HG02885 (cell line): ENCODE measurements around the gene CREB3.

Experiments used
- ATAC-seq: cut with Tn5 transposase; IDR thresholded peaks from one replicate; pipeline ENCODE4 v1.9.1; 2021; ENCODE audit warnings: mild to moderate bottlenecking; ENCODE audit not compliant: unreplicated experiment, poor library complexity

CREB3 gene, protein sequence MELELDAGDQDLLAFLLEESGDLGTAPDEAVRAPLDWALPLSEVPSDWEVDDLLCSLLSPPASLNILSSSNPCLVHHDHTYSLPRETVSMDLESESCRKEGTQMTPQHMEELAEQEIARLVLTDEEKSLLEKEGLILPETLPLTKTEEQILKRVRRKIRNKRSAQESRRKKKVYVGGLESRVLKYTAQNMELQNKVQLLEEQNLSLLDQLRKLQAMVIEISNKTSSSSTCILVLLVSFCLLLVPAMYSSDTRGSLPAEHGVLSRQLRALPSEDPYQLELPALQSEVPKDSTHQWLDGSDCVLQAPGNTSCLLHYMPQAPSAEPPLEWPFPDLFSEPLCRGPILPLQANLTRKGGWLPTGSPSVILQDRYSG

GRCh38 chr9:35732185-35732799 is at the start of gene CREB3, which contains the start of gene TLN1:
Gene CREB3 (plus strand): TSS chr9:35732666. CDS start chr9:35732773, 107 bp downstream.
Gene TLN1 (minus strand): TSS chr9:35732195. CDS start chr9:35725694, 6,501 bp downstream.
- peak; percentile 77 for ATAC-seq

DNA sequence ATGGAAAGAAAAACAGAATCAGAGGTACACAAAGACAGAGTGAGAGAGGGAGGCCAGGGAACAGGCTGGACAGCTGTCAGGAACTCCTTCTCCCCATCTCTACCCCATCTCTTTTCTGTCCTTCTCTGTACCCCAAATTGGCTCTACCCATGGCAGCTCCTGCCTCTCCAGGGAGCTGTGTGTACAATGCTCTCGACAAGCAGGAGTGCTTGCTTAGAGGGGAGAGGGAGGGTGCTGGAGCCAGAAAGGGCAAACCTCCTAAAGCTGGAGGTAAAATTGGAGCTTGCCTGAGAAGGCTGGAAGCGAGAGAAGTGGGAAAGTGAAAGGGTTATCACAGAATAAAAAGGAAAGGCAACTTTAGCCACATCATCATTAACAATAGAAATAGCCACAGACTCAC is 49.1 kb upstream of the CREB3 start:
- ATAC-seq, result no peak

- ATAC-seq, result no peak
Observed at GRCh38 chr9:35684921-35685320, 47.5 kb upstream of the CREB3 start.

DNA sequence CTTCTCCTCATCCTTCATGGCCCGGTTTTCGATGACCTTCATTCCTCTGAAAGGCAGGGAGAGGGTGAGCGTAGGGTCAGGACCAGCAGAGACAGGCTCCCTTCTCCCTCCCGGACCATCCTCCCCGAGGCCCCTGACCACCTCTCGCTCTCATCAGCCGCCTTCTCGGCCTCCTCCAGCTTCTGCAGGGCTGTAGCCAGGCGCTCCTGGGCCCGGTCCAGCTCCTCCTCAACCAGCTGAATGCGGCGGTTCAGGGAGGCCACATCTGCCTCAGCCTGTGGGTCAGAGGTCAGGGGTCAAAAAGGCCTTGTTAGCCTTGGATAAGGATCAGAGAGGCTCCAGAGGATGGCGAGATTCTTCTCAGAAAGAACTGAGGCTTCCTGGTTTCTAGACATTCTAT is 47.0 kb upstream of the CREB3 start:
- no peak for ATAC-seq

DNA sequence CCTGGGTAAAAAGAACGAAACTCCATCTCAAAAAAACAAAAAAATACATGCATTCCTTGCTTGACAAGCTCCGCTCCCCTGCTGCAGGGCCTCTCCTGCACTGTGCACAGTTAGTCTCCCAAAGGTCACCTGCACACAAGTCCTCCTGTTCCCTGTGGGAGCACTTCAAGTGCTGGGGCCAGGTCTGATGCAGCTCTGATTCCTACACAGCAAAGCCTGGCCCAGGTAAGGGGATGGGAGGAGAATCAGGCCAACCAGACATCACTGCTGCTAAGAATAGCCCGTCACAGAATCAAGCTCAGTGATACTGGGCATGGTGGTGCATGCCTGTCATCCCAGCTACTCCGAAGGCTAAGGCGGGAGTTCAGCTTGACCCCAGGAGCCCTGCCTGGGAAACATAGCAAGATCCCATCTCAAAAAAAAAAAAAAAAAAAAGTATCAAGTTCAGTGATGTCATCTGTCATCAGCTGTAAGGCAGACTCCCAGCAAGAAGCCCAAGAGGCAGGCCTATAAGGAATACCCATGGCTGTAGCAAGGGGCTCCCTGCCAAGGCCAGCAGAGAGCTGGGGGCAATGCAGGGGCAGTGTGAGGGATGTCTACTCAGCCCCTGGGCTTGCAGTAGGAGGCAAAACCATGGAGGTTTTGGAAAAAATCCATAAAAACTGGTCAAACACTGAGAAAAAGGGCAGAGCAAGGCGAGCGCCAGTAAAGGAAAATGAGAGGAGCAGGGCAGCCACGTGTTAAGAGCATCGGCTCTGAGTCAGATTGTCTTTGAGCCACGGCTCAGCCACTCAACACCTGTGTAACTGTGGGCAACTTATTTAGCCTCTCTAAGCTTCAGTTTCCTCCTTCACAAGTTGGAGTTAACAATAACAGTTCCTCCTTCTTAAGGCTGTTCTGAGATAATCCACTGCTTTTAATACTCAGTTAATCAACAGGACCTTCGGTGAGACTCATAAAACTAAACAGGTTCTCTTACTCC is 46.0 kb upstream of the CREB3 start:
- ATAC-seq, result no peak

GRCh38 chr9:35687306-35687705 is 45.2 kb upstream of the CREB3 start:
- no peak for ATAC-seq

DNA sequence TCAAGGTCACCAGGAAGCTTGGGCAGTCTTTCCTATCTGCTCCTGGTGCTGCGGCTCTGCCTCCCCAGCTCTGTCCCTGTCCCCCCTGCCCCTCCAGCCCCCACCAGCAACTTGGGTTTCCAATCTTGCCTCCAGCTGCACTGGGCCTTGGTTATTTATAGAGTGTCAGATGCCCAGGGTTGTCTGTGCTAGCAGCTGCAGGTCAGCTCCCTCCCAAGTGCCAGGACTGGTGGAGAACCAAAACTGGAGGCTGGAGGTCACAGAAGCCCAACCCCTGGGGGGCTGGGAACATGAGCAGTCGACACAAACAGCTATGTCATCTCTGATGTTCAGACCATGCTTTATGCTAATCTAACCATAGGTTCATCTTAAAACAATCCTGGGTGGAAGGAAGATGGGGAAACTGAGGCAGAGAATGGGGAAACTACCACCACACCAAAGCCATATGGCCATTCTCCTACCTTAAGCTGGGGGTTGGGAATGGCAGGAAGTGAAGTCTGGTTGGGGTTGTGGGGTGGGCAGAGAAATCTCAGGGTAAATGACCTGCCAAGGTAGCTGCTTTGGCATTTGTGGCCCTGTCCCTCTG is 44.4 kb upstream of the CREB3 start:
- no peak for ATAC-seq

GRCh38 chr9:35688558-35689541 is 43.6 kb upstream of the CREB3 start:
- ATAC-seq, result no peak

- no peak for ATAC-seq
Observed at GRCh38 chr9:35689542-35690293, 42.7 kb upstream of the CREB3 start, which contains the start of gene TPM2. Gene TPM2 (minus strand): TSS chr9:35689925. CDS start chr9:35689817, 108 bp downstream.

DNA sequence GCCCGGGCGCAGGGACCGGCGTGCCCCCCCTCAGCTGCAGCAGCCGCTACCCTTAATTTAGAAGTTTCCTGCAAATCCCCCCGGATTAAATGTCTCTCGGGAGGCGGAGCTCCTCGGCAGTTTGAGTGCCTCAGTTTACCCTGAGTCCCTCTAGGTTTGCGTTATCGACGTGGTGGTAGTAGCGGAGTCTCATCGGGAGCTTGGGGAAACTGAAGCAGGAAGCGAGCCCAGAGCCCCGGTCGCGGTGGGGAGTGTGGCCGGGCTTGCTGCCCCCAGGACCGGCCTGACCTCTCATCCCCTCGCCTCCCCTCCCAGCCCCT is 42.2 kb upstream of the CREB3 start:
- no peak for ATAC-seq

GRCh38 chr9:35690614-35691333 is 41.7 kb upstream of the CREB3 start:
- ATAC-seq, result no peak

DNA sequence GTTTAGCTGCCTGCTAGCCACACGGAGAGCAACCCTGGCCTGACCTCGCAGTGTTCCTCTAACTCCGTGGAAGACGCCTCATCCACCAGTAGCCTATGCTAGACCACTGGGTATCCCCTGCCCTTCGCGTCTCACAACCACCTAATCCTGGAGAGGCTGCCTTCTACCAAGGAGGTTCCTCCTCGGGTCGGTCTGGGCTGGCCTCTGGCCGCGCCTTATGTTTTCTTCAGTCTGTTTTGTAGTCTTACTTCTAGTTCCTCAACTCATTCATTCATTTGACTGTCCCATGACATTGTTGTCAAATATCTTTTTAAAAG is 41.2 kb upstream of the CREB3 start:
- ATAC-seq, result no peak

GRCh38 chr9:35691757-35692301 is 40.6 kb upstream of the CREB3 start:
- no peak for ATAC-seq

DNA sequence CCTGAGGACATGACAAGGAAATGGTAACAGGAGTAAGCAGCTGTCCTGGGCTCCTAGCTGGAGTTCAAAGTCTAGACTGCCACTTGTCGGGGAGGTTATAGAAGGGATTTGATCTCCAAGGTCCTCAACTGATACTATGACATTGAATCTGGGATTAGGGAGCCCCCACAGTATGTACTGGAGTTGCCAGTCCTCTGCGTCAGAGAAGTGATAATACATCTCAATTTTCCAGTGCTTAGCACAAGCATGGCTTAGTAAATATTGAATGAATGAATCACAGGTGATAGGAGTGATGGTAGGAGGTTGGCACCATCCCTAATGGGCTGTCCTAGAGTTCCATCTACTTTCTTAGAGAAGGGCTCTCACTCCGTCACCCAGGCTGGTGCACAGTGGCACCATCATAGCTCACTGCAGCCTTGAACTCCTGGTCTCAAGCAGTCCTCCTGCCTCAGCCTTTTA is 36.5 kb upstream of the CREB3 start:
- ATAC-seq, result no peak

DNA sequence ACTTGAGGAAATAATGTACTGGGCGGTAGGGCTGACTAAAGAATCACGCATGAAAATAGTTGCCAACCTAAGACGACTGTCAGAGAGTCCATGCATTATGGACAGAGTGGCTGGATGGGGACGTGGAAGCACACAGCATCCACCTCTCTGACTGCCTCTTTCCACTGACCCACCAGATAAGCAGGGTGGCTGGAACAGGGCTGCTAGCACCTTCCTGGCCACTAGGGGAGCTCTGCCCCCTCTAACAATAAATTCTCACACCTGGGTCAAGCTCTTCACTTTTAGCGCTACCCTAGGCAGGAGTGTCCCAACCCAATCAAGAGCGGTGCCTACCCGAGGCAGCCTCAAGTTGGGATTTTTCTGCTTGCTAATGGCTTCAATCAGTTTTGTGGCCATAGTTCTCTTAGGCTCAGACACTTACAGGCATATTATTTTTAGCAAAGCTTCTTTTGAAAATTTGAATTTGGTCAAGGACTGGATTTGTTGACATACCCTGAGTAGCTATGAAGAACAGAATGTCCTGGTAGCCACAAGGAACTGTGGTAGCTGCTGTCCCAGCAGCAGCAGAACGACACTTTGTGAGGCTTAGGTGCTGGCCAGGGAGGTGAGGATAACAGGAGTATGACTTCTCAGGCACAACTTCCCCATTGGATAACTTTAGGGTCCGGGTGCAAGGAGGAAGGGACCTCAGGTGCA is 35.8 kb upstream of the CREB3 start:
- ATAC-seq, result peak; percentile 76

- ATAC-seq, result no peak
Observed at GRCh38 chr9:35697486-35697885, 35.0 kb upstream of the CREB3 start.

DNA sequence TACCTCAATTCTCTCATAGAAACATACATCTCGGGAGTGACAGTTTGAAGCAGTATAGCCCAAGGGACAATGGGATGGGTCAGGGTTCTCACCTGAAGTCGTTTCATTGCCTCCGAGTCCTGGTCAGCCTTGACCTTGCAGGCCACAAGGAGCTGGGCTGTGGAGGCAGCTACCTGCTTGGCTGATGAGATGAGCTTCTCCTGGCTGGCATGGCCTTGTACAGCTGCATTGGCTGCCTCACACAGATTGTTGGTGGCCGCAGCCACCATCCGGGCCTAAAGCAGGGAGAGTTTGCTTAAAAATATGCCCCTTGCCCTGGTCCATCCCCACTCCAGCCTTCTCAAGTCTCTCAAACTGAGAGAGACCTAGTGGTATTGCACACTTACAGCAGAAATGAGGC is 34.2 kb upstream of the CREB3 start:
- no peak for ATAC-seq
